ENCODE measurements around the gene BMP6. TPM values are rescaled to one million over a fixed set of nuclear protein-coding genes. Genes with fewer than 3 reads are reported as not detected.

Gene BMP6
- total RNA-seq, 1 experiment from 2014 or later = 0.28 TPM

DNA sequence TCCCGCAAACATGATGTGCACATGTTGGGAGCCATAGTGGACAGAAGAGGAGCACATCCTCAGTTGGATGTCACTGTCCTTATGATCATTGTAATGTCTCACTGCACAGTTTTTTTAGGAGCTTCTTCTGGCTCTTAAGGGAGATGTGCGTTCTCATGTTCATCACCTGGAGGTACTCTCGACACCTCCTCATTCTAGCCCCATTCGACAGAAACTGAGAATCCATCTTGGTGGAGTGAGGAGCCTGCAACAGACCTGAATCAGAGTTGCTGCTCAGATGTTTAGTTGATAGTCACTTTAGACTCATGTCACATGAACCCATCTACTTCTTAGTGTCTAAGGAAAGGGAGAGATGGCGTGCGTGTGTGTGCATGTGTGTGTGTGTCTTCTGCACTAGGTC lies 2.3 kb upstream of the BMP6 start:
- H3K27me3 Mint-ChIP-seq (ENCODE audit: low read depth) = peaks cover 76% of the 10 kb centered on the region
- no peaks in the 10 kb centered on the region for H3K36me3 Mint-ChIP-seq (ENCODE audit: insufficient read depth in 1 of 3, low read depth in 3 of 3)
- no peak overlapping the region for H3K23ac ChIP-seq (ENCODE audit: insufficient read length, low read depth, low read length)
- H2BK5ac ChIP-seq (ENCODE audit: insufficient read length, low read length) = no peak overlapping the region
- no peak overlapping the region for H3K4ac ChIP-seq (ENCODE audit: low read depth, low read length)
- H3K56ac ChIP-seq (ENCODE audit: insufficient read length, low read depth, low read length) = no peak overlapping the region
- no peak overlapping the region for H3K27ac Mint-ChIP-seq
- no peak overlapping the region; a peak in 1 of 5 replicates for H3K4me3 Mint-ChIP-seq
- H4K20me1 ChIP-seq (ENCODE audit: control insufficient read depth, insufficient read depth, insufficient read length) = no peaks in the 10 kb centered on the region
- no peak overlapping the region for H3K14ac ChIP-seq (ENCODE audit: insufficient read depth, low read length)
- no peak overlapping the region for H3K9ac ChIP-seq (ENCODE audit: extremely low read depth, insufficient read length, low read length)
- no peak overlapping the region for H3K27ac ChIP-seq (ENCODE audit: insufficient read length, low read depth, low read length)
- H3K4me2 ChIP-seq (ENCODE audit: insufficient read depth, insufficient read length, low read length) = no peak overlapping the region
- H4K8ac ChIP-seq (replicated peaks; ENCODE audit: insufficient read length, low read depth, low read length) = no peak overlapping the region
- H2BK12ac ChIP-seq (ENCODE audit: insufficient read length, low read depth, low read length) = no peak overlapping the region
- H3T11ph ChIP-seq (ENCODE audit: low read length) = no peak overlapping the region
- H2BK20ac ChIP-seq (ENCODE audit: low read depth, low read length, poor library complexity, severe bottlenecking) = no peak overlapping the region
- H2AFZ ChIP-seq (ENCODE audit: low read length) = no peak overlapping the region
- peaks cover 44% of the 10 kb centered on the region for H3K27me3 ChIP-seq (ENCODE audit: insufficient read depth, low read length)
- no peak overlapping the region for H2BK15ac ChIP-seq (ENCODE audit: low read depth, low read length)
- no peaks in the 10 kb centered on the region for H3K79me1 ChIP-seq (ENCODE audit: insufficient read depth, low read depth, low read length, poor library complexity, severe bottlenecking)
- no CpG with 5 or more reads among the region's 6 CpGs for WGBS (ENCODE audit: extremely low coverage, insufficient read length, low lambda C conversion rate)
- no peak overlapping the region for H3K18ac ChIP-seq (ENCODE audit: insufficient read length, low read depth, low read length)
- H3K23me2 ChIP-seq (ENCODE audit: insufficient read length, low read depth, low read length, poor library complexity, severe bottlenecking) = peaks cover 24% of the 10 kb centered on the region
- H3K9me3 Mint-ChIP-seq = no peaks in the 10 kb centered on the region; a peak in 1 of 5 replicates
- no peaks in the 10 kb centered on the region for H3K4me1 ChIP-seq (ENCODE audit: insufficient read depth, low read length)
- H4K5ac ChIP-seq (ENCODE audit: insufficient read length, low read depth, low read length) = no peak overlapping the region
- H4K91ac ChIP-seq (ENCODE audit: insufficient read length, low read depth, low read length) = no peak overlapping the region
- peaks cover 9 to 14% of the 10 kb centered on the region in 2 experiments for H3K4me1 Mint-ChIP-seq
- TF ChIP-seq, protein P1, sequence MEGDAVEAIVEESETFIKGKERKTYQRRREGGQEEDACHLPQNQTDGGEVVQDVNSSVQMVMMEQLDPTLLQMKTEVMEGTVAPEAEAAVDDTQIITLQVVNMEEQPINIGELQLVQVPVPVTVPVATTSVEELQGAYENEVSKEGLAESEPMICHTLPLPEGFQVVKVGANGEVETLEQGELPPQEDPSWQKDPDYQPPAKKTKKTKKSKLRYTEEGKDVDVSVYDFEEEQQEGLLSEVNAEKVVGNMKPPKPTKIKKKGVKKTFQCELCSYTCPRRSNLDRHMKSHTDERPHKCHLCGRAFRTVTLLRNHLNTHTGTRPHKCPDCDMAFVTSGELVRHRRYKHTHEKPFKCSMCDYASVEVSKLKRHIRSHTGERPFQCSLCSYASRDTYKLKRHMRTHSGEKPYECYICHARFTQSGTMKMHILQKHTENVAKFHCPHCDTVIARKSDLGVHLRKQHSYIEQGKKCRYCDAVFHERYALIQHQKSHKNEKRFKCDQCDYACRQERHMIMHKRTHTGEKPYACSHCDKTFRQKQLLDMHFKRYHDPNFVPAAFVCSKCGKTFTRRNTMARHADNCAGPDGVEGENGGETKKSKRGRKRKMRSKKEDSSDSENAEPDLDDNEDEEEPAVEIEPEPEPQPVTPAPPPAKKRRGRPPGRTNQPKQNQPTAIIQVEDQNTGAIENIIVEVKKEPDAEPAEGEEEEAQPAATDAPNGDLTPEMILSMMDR (conservative IDR thresholded peaks at IDR 0.05) = no peak
- no peaks in the 10 kb centered on the region for H3K9me3 ChIP-seq (ENCODE audit: control insufficient read depth, low read depth, low read length)
- no peak for DNase-seq
- H3K79me2 ChIP-seq (ENCODE audit: insufficient read depth, low read length) = no peaks in the 10 kb centered on the region
- H2BK120ac ChIP-seq (ENCODE audit: low read depth, low read length, poor library complexity, severe bottlenecking) = no peak overlapping the region
- H2AK5ac ChIP-seq (ENCODE audit: insufficient read length, low read length) = no peak overlapping the region
